ENCODE measurements around the gene SHANK1. TPM values are rescaled to one million over a fixed set of nuclear protein-coding genes. Genes with fewer than 3 reads are reported as not detected.

Gene SHANK1
- total RNA-seq, 2 donors from 2014 or later, result not detected

DNA sequence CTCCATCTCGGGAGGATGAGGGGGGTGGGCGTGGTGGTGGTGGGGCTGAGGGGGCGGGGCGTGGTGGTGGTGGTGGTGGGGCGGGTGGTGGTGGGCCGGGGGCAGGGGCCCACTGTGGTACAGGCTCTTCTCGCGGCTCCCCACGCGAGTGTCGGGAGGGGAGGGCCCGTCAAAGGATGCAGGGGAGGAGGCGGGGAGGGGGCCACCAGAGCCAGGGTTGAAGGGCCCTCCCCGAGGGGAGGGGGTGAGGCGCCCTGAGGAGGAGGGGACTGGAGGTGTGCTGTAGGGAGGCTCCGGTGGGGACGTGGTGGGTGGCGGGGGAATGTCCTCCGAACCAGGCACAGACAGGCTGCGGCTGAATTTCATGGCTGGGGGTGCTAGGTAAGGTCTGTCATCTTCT lies 50.7 kb downstream of the SHANK1 start:
- no peaks in the 10 kb centered on the region for H3K9me3 Mint-ChIP-seq
- ATAC-seq (replicated peaks), result no peak
- H3K27me3 Mint-ChIP-seq, result peaks cover 43% of the 10 kb centered on the region
- no peaks in the 10 kb centered on the region for H3K4me1 Mint-ChIP-seq
- H3K4me3 Mint-ChIP-seq, result no peak overlapping the region
- no peak overlapping the region for H3K27ac Mint-ChIP-seq
- no peaks in the 10 kb centered on the region for H3K36me3 Mint-ChIP-seq (ENCODE audit: low read depth)

DNA sequence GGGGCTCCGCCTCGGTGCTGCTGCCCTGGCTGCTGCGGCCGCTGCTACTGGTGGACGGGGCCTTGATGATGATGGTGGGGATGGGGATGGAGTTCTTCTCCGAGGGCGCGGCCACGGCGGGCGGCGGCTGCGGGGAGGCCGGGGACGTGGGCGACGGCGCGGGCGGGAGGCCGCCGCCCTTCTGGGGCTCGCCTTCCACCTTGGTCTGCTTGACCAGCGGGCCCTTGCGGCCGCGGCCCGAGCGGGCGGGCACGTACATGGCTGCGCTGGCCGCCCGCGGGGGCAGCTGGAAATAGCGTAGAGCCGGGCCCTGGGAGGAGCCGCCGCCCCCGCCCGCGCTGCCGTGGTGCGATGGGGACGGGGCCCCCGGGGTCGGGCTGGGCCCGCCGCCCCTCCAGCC lies 51.2 kb downstream of the SHANK1 start:
- no peak overlapping the region for H3K4me3 Mint-ChIP-seq
- H3K36me3 Mint-ChIP-seq (ENCODE audit: low read depth), result no peaks in the 10 kb centered on the region
- no peaks in the 10 kb centered on the region for H3K4me1 Mint-ChIP-seq
- H3K27me3 Mint-ChIP-seq, result peaks cover 43% of the 10 kb centered on the region
- ATAC-seq (replicated peaks), result no peak
- H3K27ac Mint-ChIP-seq, result no peak overlapping the region
- no peaks in the 10 kb centered on the region for H3K9me3 Mint-ChIP-seq

DNA sequence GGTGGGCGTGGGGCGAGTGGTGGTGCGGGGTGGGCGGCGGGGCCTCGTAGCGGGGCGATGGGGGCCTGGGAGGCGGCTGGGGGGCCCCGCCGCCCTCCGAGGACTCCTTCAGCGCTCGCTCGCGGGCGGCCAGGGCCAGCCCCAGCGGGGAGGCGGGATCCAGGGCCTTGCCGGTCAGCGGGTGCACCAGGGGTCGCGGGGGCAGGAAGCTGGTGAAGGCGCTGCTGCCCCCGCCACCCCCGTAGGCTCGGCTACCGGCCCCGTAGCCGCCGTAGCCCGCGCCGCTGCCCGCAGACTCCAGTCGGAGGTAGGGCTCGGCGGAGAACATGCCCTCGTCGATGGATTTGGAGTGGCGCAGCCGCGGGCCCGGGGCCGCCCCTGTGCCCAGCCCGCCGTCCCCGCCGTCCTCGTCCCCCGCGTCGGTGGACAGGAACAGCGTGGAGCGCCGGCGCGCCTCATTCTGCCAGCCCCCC lies 51.8 kb downstream of the SHANK1 start:
- Mint-ChIP-seq H3K4me3 (no peak overlapping the region), H3K27me3 (peaks cover 42% of the 10 kb centered on the region), H3K9me3 (no peaks in the 10 kb centered on the region), H3K27ac (no peak overlapping the region), H3K4me1 (no peaks in the 10 kb centered on the region), H3K36me3 (ENCODE audit: low read depth) (no peaks in the 10 kb centered on the region)
- ATAC-seq (replicated peaks), result no peak

DNA sequence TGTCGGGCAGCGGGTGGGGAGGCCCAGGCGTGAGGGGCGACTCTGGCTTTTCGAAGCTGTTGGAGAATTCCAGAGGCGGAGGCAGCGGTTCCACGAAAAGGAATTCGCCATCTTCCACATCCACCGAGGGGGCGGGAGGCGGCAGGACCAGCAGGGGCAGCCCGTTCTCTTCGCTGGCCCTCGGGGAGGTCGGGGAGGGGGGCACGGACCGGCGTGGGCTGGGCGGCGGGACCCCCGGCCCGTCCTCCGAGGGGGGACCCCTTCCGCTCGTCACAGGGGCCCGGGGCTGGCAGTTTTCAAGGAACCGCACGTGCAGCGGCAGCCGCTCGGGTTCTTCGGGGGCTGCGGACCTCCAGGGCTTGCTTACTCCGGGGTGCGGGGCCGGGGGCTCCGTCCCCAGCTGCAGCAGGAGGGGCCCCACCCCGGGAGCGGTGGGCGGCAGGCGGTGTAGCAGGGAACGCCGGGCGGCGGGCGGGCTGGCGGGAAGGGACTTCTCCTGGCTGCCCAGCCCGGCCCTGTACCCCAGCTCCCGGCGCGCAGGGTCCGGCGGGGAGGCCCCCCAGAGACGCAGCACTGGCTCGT lies 52.3 kb downstream of the SHANK1 start:
- Mint-ChIP-seq H3K27ac (no peak overlapping the region), H3K36me3 (ENCODE audit: low read depth) (no peaks in the 10 kb centered on the region), H3K27me3 (peaks cover 44% of the 10 kb centered on the region), H3K4me1 (no peaks in the 10 kb centered on the region), H3K9me3 (no peaks in the 10 kb centered on the region), H3K4me3 (no peak overlapping the region)
- no peak for ATAC-seq (replicated peaks)

DNA sequence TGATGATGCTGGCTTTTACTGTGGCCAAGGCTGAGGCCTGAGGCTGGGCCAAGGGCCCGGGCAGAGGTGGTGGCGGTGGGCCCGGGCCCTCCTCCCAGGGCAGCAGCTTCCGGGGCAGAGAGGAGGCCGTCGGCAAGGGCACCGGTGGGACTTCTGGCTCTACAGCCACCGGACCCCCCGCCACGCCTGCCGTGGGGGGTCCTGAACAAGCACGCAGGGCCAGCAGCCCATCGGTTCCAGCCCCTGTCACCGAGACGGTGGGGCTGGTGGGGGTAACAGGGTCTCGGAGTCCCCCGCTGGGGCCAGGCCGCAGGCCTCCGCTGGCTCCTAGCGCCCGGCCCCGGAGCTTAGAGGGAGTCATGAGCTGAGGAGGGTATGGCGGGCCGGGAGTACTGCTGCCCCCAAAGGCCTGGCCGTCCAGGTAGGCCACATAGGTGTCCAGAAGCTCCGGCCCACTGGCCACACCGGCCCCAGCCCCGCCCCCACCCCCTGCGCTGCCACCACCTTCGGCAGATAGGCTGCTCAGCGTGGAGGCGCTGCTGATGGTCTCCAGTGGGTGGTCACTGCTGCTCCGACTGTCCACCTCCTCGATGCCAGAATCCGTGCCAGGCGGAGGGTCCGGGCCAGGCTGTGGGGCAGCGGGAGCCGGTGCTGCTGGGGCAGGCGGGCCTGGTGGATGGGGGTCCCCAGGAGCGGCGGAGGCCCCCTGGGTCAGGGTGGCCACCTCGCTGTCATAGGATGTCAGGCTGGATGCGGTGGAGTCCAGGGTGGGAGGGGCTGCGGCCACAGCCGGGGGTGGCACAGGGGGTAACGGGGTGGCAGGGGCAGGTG lies 53.0 kb downstream of the SHANK1 start:
- ATAC-seq (replicated peaks), result no peak
- Mint-ChIP-seq H3K27ac (no peak overlapping the region), H3K4me1 (no peaks in the 10 kb centered on the region), H3K27me3 (peaks cover 44% of the 10 kb centered on the region), H3K4me3 (no peak overlapping the region), H3K9me3 (no peaks in the 10 kb centered on the region), H3K36me3 (ENCODE audit: low read depth) (no peaks in the 10 kb centered on the region)

DNA sequence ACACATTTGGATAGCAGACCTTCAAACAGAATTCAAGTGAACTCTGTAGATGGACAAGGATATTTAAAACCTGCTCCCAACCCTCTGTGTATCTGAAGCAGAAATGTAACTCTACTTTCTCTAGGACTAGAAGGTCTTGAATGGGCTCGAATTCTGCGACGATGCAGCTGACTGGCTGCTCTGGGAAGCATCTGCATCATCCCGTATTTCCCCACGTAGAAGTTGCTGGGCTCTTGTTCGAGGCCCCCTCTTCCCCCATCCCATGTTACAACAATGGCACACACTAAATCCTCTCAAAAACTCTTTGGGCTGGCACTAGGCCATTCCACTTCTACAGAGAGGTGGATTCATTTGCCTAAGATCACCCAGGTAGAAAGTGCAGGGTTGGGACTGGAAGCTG lies 55.4 kb downstream of the SHANK1 start:
- no peaks in the 10 kb centered on the region for H3K36me3 Mint-ChIP-seq (ENCODE audit: low read depth)
- peaks cover 40% of the 10 kb centered on the region for H3K27me3 Mint-ChIP-seq
- peaks cover 8% of the 10 kb centered on the region for H3K9me3 Mint-ChIP-seq
- H3K4me1 Mint-ChIP-seq, result peaks cover 5% of the 10 kb centered on the region
- no peak overlapping the region for H3K27ac Mint-ChIP-seq
- no peak overlapping the region for H3K4me3 Mint-ChIP-seq
- ATAC-seq (replicated peaks), result no peak

DNA sequence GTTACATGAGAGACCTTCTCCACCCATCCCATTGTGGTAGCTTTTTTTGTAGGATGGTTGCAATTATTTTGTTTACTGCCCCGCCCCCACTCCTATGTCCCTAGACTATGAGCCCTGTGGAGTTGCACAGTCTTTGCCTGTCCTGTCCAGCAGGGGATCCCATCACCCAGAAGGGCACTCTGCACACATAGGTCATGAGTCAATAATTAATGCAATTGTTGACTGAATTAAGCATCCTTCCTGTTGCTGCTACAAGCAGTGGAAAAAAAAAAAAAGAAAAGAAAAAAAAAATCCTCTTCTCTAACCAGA lies 56.2 kb downstream of the SHANK1 start:
- Mint-ChIP-seq H3K9me3 (peaks cover 8% of the 10 kb centered on the region), H3K27ac (no peak overlapping the region), H3K4me3 (no peak overlapping the region), H3K36me3 (ENCODE audit: low read depth) (peaks cover 1% of the 10 kb centered on the region), H3K4me1 (peaks cover 6% of the 10 kb centered on the region), H3K27me3 (peaks cover 40% of the 10 kb centered on the region)
- no peak for ATAC-seq (replicated peaks)

DNA sequence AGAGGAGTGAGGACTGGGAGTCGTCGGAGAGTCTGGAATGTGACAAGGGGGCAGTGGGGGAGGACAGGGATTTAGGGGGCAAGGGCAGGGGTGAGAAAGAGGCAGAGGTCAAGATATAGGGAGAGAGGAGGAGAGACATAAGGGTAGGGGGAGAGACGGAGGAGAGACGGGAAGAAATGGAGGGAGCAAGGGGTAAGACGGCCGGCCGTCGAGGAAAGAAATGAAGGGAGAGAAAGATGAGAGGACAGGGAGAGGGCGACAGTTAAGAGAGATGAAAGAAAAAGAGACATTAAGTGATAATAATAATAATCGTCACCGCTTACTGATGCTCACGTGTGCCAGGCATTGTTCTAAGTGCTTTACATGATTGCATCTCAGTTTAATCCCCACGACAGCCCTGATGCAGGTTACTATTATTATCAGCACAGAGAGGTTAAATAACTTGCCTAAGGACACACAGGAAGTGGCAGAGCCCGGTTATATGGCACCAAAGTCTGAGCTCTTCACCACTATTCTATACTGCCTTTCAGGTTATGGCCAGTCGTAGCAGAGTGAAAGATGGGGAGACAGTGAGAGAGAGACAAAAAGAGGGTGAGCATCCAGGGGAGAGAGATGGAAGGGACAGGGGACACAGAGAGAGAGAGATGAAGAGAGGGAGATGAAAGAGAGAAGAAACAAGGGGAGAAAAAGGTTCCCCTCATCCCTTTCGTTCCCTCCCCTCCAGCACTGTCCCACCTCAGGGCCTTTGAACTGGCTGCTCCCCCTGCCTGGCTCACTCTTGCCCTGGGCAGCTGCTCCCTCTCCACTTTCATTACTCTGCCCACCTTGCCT lies 56.7 kb downstream of the SHANK1 start:
- peaks cover 13% of the 10 kb centered on the region for H3K9me3 Mint-ChIP-seq
- ATAC-seq (replicated peaks), result no peak
- H3K4me1 Mint-ChIP-seq, result peaks cover 12% of the 10 kb centered on the region
- no peak overlapping the region for H3K27ac Mint-ChIP-seq
- peaks cover 45% of the 10 kb centered on the region for H3K27me3 Mint-ChIP-seq
- H3K4me3 Mint-ChIP-seq, result no peak overlapping the region
- H3K36me3 Mint-ChIP-seq (ENCODE audit: low read depth), result peaks cover 7% of the 10 kb centered on the region

DNA sequence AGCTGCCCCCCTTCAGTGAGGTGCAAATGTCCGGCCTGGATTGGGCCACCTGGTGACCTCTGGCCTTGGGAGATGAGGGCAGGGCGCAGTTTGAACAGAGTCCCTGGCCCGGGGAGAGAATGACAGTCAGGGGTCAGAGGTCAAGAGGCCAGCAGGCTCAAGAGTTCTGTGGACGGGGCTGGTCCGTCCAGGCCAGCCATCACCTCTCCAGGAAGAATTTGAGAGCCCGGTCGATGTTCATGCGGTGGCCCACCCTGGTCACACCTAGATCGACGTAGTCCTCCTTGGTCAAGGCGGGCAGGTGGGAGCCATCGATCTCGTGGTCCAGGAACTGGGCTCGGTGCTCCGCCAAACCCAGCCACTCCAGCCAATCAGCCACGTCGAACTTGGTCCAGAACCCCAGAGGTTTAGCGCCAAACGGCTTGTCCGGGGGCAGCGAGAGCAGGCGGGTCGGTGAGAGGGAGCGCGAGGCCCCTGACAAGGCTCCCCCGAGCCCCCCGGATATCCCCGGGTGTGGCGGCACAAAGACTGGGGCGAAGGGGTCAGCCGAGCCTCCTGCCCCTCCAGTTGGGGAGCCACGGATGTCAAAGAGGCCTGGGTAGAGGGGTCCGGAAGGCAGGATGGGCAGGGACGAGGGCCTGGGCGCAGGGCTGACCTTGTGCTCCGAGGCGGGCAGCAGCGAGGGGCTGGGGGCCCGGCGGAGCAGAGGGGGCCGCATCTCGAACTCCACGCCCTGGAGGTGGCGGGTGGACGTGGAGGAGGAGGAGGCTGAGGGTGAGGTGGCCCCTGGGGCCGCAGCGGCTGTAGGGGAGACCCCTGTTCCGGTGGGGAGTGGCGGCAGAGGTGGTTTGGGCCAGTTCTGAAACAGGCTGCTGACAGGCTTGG lies 57.6 kb downstream of the SHANK1 start:
- H3K4me1 Mint-ChIP-seq, result peaks cover 18% of the 10 kb centered on the region
- no peak overlapping the region for H3K4me3 Mint-ChIP-seq
- peaks cover 7% of the 10 kb centered on the region for H3K36me3 Mint-ChIP-seq (ENCODE audit: low read depth)
- H3K27ac Mint-ChIP-seq, result no peak overlapping the region
- ATAC-seq (replicated peaks), result no peak
- H3K9me3 Mint-ChIP-seq, result peaks cover 13% of the 10 kb centered on the region
- peaks cover 54% of the 10 kb centered on the region for H3K27me3 Mint-ChIP-seq

DNA sequence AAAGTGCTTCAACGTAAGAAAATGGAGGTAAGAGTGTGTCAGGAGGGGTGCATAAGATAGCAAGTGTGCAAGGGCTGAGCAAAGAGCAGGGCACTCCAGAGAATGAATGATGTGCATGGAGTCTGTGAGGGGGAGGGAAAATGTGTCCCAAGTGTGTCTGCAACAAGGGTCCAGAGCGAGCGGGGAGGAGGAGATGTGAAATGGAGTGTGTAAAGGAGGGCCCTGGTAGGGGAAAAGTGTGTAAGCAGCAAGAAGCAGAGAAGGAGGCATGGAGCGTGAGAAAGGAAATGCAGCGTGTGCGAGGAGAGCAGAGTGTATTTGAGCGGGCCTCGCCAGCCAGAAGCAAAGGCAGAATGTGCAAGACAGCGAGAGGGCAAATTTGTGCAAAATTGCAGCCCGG lies 58.6 kb downstream of the SHANK1 start:
- peaks cover 15% of the 10 kb centered on the region for H3K36me3 Mint-ChIP-seq (ENCODE audit: low read depth)
- H3K27ac Mint-ChIP-seq, result no peak overlapping the region
- peaks cover 62% of the 10 kb centered on the region for H3K27me3 Mint-ChIP-seq
- H3K9me3 Mint-ChIP-seq, result peaks cover 16% of the 10 kb centered on the region
- peaks cover 18% of the 10 kb centered on the region for H3K4me1 Mint-ChIP-seq
- ATAC-seq (replicated peaks), result no peak
- no peak overlapping the region for H3K4me3 Mint-ChIP-seq

DNA sequence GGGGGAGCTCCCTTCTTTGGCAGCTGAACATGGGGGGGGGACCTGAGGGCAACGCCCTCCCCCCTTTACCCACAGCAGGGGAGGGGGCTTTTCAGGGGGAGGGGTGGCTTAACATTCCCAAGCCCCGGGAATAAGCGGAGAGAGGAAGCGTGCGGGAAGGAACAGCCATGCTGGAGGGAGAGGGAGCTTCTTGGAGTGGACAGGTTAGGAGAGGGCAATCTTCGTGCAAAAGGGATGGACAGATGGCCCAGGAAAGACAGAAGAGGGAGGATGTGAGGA lies 59.6 kb downstream of the SHANK1 start:
- no peak for ATAC-seq (replicated peaks)
- peaks cover 16% of the 10 kb centered on the region for H3K36me3 Mint-ChIP-seq (ENCODE audit: low read depth)
- H3K27ac Mint-ChIP-seq, result no peak overlapping the region
- no peak overlapping the region for H3K4me3 Mint-ChIP-seq
- peaks cover 17% of the 10 kb centered on the region for H3K9me3 Mint-ChIP-seq
- H3K27me3 Mint-ChIP-seq, result peaks cover 69% of the 10 kb centered on the region
- H3K4me1 Mint-ChIP-seq, result peaks cover 18% of the 10 kb centered on the region

DNA sequence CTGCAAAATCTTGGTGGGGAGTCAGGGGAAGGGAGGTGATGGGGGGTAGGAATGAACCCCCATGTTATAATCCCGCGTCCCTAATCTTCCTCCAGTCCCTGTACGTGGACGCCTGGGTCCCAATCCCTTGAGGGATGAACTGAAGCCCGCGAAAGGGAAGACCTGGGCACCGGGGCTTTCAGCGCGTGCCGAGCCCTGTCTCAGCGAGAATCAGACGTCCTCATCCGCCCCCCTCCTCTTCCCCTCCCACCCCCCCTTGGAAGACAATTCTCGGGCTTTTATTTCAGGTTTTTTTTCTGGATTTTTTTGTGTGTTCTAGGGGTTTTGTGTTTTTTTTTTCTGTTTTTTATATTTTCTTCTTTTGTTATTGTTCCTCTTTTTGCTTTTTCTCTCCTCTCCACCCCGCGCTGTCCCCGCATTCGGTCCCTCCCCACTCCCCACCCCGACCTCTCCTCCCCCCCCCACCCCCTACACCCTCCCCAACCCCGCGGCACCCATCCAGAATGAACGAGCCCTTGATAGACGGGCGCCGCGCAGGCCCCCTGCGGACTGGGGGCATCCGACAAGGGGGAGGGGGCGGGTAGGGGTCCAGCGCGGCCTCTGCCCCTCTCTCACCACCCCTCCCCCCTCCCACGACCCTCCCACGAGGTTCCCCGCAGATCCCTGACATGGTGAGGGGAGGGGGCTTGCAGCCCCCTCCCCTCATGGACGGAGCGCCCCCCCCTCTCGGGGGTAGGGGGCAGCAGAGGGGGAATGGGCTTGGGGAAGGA lies 60.1 kb downstream of the SHANK1 start:
- H3K27me3 Mint-ChIP-seq, result peaks cover 71% of the 10 kb centered on the region

DNA sequence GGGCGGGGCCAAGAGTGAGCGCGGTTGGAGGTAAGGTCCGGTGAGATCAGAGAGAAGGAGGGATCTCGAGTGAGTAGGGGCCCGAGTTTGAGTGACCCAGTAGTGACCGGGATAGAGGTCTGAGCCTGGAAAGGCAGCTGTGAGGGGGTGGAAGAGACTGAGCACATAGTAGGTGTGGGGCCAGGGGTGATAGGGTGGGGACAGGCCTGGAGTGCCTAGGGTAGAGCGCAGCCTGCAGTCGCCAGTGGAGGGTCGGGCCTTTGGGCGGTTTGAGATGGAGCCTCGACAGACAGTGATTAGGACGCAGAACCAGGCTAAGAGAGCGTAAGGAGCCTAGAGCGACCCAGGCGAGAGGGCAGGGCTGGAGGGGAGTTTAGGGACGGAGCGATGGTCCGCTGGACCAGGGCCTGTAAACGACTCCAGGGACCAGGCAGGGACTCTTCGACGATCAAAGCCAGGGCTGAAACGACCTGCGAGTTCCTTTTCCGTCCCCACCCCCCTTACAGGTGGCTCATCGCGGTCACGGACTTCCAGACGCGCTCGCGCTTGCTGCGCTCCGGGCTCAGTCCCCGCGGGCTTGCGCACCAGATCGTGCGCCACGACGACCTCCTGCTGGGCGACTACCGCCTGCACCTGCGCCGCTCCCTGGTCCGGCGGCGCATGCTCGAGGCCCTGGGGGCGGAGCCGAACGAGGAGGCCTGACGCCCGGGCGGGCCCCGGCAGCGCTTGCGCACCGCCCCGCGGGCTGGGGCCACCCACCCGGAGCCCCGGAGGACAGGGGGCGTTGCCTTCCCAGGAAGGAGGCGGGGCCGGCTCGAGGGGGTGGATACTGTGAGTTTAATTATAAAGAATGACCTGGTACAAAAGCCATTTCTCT lies 60.9 kb downstream of the SHANK1 start:
- no peak overlapping the region for H3K27ac Mint-ChIP-seq

More for the DNA sequence above, 60.1 kb downstream of the SHANK1 start:
- peaks cover 16% of the 10 kb centered on the region for H3K36me3 Mint-ChIP-seq (ENCODE audit: low read depth)
- no peak for ATAC-seq (replicated peaks)
- H3K4me1 Mint-ChIP-seq, result peaks cover 18% of the 10 kb centered on the region
- H3K4me3 Mint-ChIP-seq, result no peak overlapping the region
- peaks cover 22% of the 10 kb centered on the region for H3K9me3 Mint-ChIP-seq
- H3K27ac Mint-ChIP-seq, result no peak overlapping the region

More for the DNA sequence above, 60.9 kb downstream of the SHANK1 start:
- H3K4me1 Mint-ChIP-seq, result peaks cover 18% of the 10 kb centered on the region
- peaks cover 23% of the 10 kb centered on the region for H3K9me3 Mint-ChIP-seq
- no peak for ATAC-seq (replicated peaks)
- H3K27me3 Mint-ChIP-seq, result peaks cover 70% of the 10 kb centered on the region
- H3K4me3 Mint-ChIP-seq, result peak overlapping the region; percentile 68
- H3K36me3 Mint-ChIP-seq (ENCODE audit: low read depth), result peaks cover 16% of the 10 kb centered on the region
